Spinal cord (tissue), 10 donors: ENCODE results near the gene TAGLN. TPM values are rescaled to one million over a fixed set of nuclear protein-coding genes. Genes with fewer than 3 reads are reported as not detected.
A peak's percentile ranks its signal among the peaks of the same experiment; 100 is the strongest.
"Not testable (repeated sequence)": the region's sequence is repeated elsewhere in the genome, so short reads cannot be mapped to it uniquely, and the experiment has no call there.

Source experiments
- DNase-seq, 6 donors: peaks; one replicate each; pipeline versions ENCODE4 v3.0.0 to v3.0.0-alpha.2; 2013 to 2015; ENCODE audit warnings: low spot score in 6 of 6, low read depth in 4 of 6
- H3K27ac ChIP-seq: one replicate; pipeline ENCODE4 v1.5.1; 2013; ENCODE audit warnings: low read depth, low read length, control low read depth
- H3K27me3 ChIP-seq: one replicate; pipeline ENCODE4 v1.6.1; 2013; ENCODE audit warnings: low read length; ENCODE audit not compliant: control insufficient read depth, insufficient read depth
- H3K36me3 ChIP-seq: one replicate; pipeline ENCODE4 v1.6.1; 2013; ENCODE audit warnings: low read length; ENCODE audit not compliant: control insufficient read depth, insufficient read depth
- H3K4me1 ChIP-seq: one replicate; pipeline ENCODE4 v1.6.1; 2013; ENCODE audit warnings: low read length; ENCODE audit not compliant: control insufficient read depth, insufficient read depth
- H3K4me3 ChIP-seq: one replicate; pipeline ENCODE4 v1.5.1; 2013; ENCODE audit warnings: low read depth, low read length, control low read depth
- H3K9me3 ChIP-seq: one replicate; pipeline ENCODE4 v1.6.1; 2013; ENCODE audit warnings: low read length; ENCODE audit not compliant: control insufficient read depth, insufficient read depth
- WGBS: methylation state at CpG from one replicate; pipeline ENCODE4 v1.1.5; 2013; ENCODE audit warnings: missing lambda C conversion rate; ENCODE audit not compliant: insufficient coverage; 5-methylcytosine and 5-hydroxymethylcytosine counted together
- polyA plus RNA-seq, 2 donors: library from polyadenylated mRNA; unstranded; fragments of 120-200 nt; gene quantifications; one replicate each; pipeline ENCODE4 v1.2.1, GENCODE V29; 2013; ENCODE audit not compliant: insufficient read length in 2 of 2
- total RNA-seq, 2 donors: library from RNA; depleted of rRNA in 1 of 2; stranded (reverse); fragments of 120-200 nt in 1 of 2; fragments of >200 nt in 1 of 2; gene quantifications; one replicate each; pipeline versions ENCODE4 v1.2.3 to v1.2.4, GENCODE V29; 2013 to 2014
- donor health status: healthy.

The TAGLN gene
- total and polyA plus RNA-seq, 4 donors = 41.8 to 245 (median 52.3) TPM

- no peaks in the 10 kb centered on the region for H3K9me3 ChIP-seq
- peak overlapping the region; percentile 90 for H3K27ac ChIP-seq
- H3K4me1 ChIP-seq = peaks cover 46% of the 10 kb centered on the region
- DNase-seq = peak in 2 of 6 donors; percentile 31 to 33
- peaks cover 28% of the 10 kb centered on the region for H3K36me3 ChIP-seq
- H3K4me3 ChIP-seq = peak overlapping the region; percentile 80
- no peaks in the 10 kb centered on the region for H3K27me3 ChIP-seq
- WGBS = 0% methylated on average over 27 of the region's 39 CpGs
Observed at GRCh38 chr11:117179048-117179999, 19.8 kb upstream of the TAGLN start.

- peaks cover 31% of the 10 kb centered on the region for H3K36me3 ChIP-seq
- no peaks in the 10 kb centered on the region for H3K27me3 ChIP-seq
- DNase-seq = no peak
- peak overlapping the region; percentile 80 for H3K4me3 ChIP-seq
- peaks cover 40% of the 10 kb centered on the region for H3K4me1 ChIP-seq
- 29% methylated on average over 3 of the region's 4 CpGs for WGBS
- no peaks in the 10 kb centered on the region for H3K9me3 ChIP-seq
- H3K27ac ChIP-seq = peak overlapping the region; percentile 90
Observed at GRCh38 chr11:117180020-117180419, 19.1 kb upstream of the TAGLN start.

- DNase-seq = peak in 2 of 6 donors; percentile 22 to 59
- peaks cover 34% of the 10 kb centered on the region for H3K4me1 ChIP-seq
- H3K4me3 ChIP-seq = no peak overlapping the region
- no peak overlapping the region for H3K27ac ChIP-seq
- WGBS = 43% methylated on average over 18 of the region's 22 CpGs
- H3K27me3 ChIP-seq = no peaks in the 10 kb centered on the region
- no peaks in the 10 kb centered on the region for H3K9me3 ChIP-seq
- H3K36me3 ChIP-seq = peaks cover 40% of the 10 kb centered on the region
Observed at GRCh38 chr11:117180661-117181585, 18.2 kb upstream of the TAGLN start.

- no peaks in the 10 kb centered on the region for H3K9me3 ChIP-seq
- 93% methylated on average over 16 of the region's 22 CpGs for WGBS
- DNase-seq = no peak
Observed at GRCh38 chr11:117181586-117182550, 17.3 kb upstream of the TAGLN start.

GRCh38 chr11:117182551-117182935 is 16.6 kb upstream of the TAGLN start:
- Histone ChIP-seq H3K9me3 (no peaks in the 10 kb centered on the region), H3K36me3 (peaks cover 56% of the 10 kb centered on the region), H3K27ac (no peak overlapping the region), H3K27me3 (no peaks in the 10 kb centered on the region), H3K4me1 (peaks cover 30% of the 10 kb centered on the region), H3K4me3 (no peak overlapping the region)
- DNase-seq = no peak
- 94% methylated on average over 9 of the region's 10 CpGs for whole genome bisulfite sequencing

More at GRCh38 chr11:117181586-117182550, 17.3 kb upstream of the TAGLN start:
- Histone ChIP-seq H3K27ac (no peak overlapping the region), H3K27me3 (no peaks in the 10 kb centered on the region), H3K36me3 (peaks cover 49% of the 10 kb centered on the region), H3K4me3 (no peak overlapping the region), H3K4me1 (peaks cover 30% of the 10 kb centered on the region)

GRCh38 chr11:117183178-117183577 is 16.0 kb upstream of the TAGLN start:
- H3K36me3 ChIP-seq = peaks cover 62% of the 10 kb centered on the region

GRCh38 chr11:117183724-117184349 is 15.3 kb upstream of the TAGLN start:
- 93% methylated on average over 7 of the region's 11 CpGs for WGBS
- H3K9me3 ChIP-seq = no peaks in the 10 kb centered on the region
- H3K27me3 ChIP-seq = no peaks in the 10 kb centered on the region
- no peak overlapping the region for H3K27ac ChIP-seq
- H3K36me3 ChIP-seq = peaks cover 69% of the 10 kb centered on the region
- peaks cover 25% of the 10 kb centered on the region for H3K4me1 ChIP-seq
- H3K4me3 ChIP-seq = no peak overlapping the region
- no peak for DNase-seq

More at GRCh38 chr11:117183178-117183577, 16.0 kb upstream of the TAGLN start:
- H3K4me1 ChIP-seq = peaks cover 27% of the 10 kb centered on the region
- not testable (repeated sequence) for DNase-seq, H3K4me3 ChIP-seq, H3K27me3 ChIP-seq, H3K9me3 ChIP-seq, H3K27ac ChIP-seq
- WGBS = 93% methylated on average over 9 of the region's 13 CpGs

- WGBS = 85% methylated on average over 3 of the region's 5 CpGs
- H3K4me1 ChIP-seq = peaks cover 7% of the 10 kb centered on the region
- H3K36me3 ChIP-seq = peaks cover 88% of the 10 kb centered on the region
- DNase-seq = no peak
- no peak overlapping the region for H3K4me3 ChIP-seq
- no peaks in the 10 kb centered on the region for H3K9me3 ChIP-seq
- H3K27ac ChIP-seq = no peak overlapping the region
- no peaks in the 10 kb centered on the region for H3K27me3 ChIP-seq
Observed at GRCh38 chr11:117185736-117186430, 13.3 kb upstream of the TAGLN start.
